ENCODE measurements around the gene MAX. TPM values are rescaled to one million over a fixed set of nuclear protein-coding genes. Genes with fewer than 3 reads are reported as not detected.

The MAX gene
- total RNA-seq, 6 donors from 2014 or later = 53.7 to 146 (median 68.2) TPM

DNA sequence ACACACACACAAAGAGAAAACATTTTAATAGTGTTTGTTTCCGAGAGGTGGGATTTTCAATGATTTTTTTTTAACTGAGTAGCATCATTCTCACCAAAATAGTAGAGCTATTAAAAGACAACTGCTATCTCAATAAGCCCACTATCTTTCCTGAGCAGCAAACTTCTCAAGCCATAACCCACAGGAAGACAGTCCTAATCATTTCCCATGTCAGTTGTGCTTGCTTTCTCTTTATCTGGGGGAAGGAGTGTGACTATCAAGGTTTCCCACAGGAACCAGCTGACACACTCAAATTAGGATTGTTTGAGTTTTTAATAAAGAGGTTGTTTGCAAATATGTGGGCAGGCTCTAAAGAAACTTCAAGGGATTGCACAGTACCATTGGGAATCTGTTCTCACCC lies 4.9 kb upstream of the MAX start:
- no peak for TF ChIP-seq POLR2A (IDR thresholded peaks at IDR 0.05)
- TF ChIP-seq EP300 (IDR thresholded peaks at IDR 0.05) = no peak
- TF ChIP-seq, protein P1, sequence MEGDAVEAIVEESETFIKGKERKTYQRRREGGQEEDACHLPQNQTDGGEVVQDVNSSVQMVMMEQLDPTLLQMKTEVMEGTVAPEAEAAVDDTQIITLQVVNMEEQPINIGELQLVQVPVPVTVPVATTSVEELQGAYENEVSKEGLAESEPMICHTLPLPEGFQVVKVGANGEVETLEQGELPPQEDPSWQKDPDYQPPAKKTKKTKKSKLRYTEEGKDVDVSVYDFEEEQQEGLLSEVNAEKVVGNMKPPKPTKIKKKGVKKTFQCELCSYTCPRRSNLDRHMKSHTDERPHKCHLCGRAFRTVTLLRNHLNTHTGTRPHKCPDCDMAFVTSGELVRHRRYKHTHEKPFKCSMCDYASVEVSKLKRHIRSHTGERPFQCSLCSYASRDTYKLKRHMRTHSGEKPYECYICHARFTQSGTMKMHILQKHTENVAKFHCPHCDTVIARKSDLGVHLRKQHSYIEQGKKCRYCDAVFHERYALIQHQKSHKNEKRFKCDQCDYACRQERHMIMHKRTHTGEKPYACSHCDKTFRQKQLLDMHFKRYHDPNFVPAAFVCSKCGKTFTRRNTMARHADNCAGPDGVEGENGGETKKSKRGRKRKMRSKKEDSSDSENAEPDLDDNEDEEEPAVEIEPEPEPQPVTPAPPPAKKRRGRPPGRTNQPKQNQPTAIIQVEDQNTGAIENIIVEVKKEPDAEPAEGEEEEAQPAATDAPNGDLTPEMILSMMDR (IDR thresholded peaks at IDR 0.05) = no peak
- TF ChIP-seq POLR2AphosphoS5 (IDR thresholded peaks at IDR 0.05) = no peak
- H3K27ac ChIP-seq = no peak overlapping the region
- H3K4me3 ChIP-seq = no peak overlapping the region
- DNase-seq = no peak
- no peak for ATAC-seq (ENCODE audit: low FRiP score in 2 of 2)
- H3K9me3 ChIP-seq = no peaks in the 10 kb centered on the region
- 77 to 80% methylated on average over 1 of the region's 1 CpG for WGBS, 2 donors
- no peaks in the 10 kb centered on the region for H3K27me3 ChIP-seq
- H3K36me3 ChIP-seq = no peaks in the 10 kb centered on the region
- H3K4me1 ChIP-seq = peaks cover 3 to 5% (median 4%) of the 10 kb centered on the region in 4 donors

DNA sequence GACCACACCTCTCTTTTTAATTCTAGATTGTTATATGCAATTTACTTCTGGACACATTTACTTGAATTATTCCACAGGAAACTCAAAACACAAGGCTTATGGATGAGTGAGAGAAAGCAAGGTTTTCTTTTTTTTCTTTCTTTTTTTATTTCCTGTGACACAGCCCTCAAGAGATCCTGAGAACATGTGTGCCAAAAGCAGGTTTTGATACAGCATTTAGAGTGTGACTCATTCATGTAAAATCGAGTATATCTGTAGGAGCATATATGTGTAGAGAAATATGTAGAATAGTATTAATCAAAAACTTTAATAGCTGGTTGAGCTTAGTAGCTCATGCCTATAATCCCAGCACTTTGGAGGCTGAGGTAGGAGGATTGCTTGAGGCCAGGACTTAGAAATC lies 4.4 kb upstream of the MAX start:
- no peak for DNase-seq
- TF ChIP-seq POLR2A (IDR thresholded peaks at IDR 0.05) = no peak
- Histone ChIP-seq H3K36me3 (no peaks in the 10 kb centered on the region), H3K9me3 (no peaks in the 10 kb centered on the region), H3K27me3 (no peaks in the 10 kb centered on the region), H3K27ac (no peak overlapping the region), H3K4me1 (peaks cover 3 to 5% (median 4%) of the 10 kb centered on the region in 4 donors), H3K4me3 (no peak overlapping the region)
- ATAC-seq (ENCODE audit: low FRiP score in 2 of 2) = no peak
- WGBS, 2 donors = 63 to 69% methylated on average over 1 of the region's 1 CpG

DNA sequence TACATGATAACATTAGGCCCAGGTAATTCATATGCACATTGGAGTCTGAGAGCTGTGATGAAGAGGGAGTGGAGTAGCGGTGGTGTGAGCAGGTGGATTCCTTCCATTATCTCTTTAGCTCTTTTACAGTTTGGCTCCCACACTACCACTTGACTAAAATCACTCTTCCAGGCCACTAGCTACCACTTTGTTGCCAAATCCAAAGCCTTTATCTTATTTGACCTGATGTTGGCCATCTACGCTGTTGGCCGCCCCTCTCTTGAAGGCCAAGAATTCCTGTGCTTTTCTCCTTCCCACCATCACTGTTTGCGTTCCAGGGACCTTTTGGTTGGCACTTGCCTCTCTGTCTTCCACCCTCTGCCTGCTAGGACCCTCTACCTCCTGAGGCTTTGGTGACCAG lies 4.0 kb upstream of the MAX start:
- Histone ChIP-seq H3K27me3 (no peaks in the 10 kb centered on the region), H3K4me3 (no peak overlapping the region), H3K27ac (no peak overlapping the region), H3K36me3 (no peaks in the 10 kb centered on the region), H3K9me3 (no peaks in the 10 kb centered on the region), H3K4me1 (peaks cover 3 to 5% (median 4%) of the 10 kb centered on the region in 4 donors)
- DNase-seq = no peak
- TF ChIP-seq POLR2AphosphoS5 (IDR thresholded peaks at IDR 0.05) (no peak), EP300 (IDR thresholded peaks at IDR 0.05) (no peak), POLR2A (IDR thresholded peaks at IDR 0.05) (no peak)
- TF ChIP-seq, protein P1 (IDR thresholded peaks at IDR 0.05) = no peak
- ATAC-seq (ENCODE audit: low FRiP score in 2 of 2) = no peak
- WGBS, 2 donors = 93 to 98% methylated on average over 4 of the region's 4 CpGs

DNA sequence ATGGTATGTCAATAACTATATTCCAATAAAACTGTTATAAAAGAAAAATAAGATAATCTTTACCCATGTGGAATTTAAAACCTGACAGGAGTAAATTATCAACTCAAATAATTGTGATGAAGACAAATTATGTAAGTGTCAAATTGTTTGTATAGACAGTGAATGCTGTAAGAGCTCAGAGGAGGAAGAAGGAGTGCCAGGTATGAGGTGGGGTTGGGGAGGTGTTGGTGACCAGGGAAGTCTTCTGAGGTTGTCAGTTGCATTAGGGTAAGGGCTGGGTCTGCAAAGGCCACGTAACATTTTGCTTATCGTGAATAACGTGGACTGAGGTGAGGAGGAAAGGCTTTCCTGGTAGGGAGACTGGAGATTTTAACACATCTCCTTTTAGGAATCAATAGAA lies 2.5 kb upstream of the MAX start:
- peaks cover 12 to 20% (median 20%) of the 10 kb centered on the region in 4 donors for H3K4me1 ChIP-seq
- no peak for ATAC-seq (ENCODE audit: low FRiP score in 2 of 2)
- no peaks in the 10 kb centered on the region for H3K36me3 ChIP-seq
- TF ChIP-seq POLR2AphosphoS5 (IDR thresholded peaks at IDR 0.05) (no peak), EP300 (IDR thresholded peaks at IDR 0.05) (no peak)
- no peak overlapping the region for H3K27ac ChIP-seq
- H3K4me3 ChIP-seq = no peak overlapping the region
- no peaks in the 10 kb centered on the region for H3K27me3 ChIP-seq
- no peak for DNase-seq
- no peaks in the 10 kb centered on the region for H3K9me3 ChIP-seq
- 93 to 94% methylated on average over 3 of the region's 3 CpGs for WGBS, 2 donors

DNA sequence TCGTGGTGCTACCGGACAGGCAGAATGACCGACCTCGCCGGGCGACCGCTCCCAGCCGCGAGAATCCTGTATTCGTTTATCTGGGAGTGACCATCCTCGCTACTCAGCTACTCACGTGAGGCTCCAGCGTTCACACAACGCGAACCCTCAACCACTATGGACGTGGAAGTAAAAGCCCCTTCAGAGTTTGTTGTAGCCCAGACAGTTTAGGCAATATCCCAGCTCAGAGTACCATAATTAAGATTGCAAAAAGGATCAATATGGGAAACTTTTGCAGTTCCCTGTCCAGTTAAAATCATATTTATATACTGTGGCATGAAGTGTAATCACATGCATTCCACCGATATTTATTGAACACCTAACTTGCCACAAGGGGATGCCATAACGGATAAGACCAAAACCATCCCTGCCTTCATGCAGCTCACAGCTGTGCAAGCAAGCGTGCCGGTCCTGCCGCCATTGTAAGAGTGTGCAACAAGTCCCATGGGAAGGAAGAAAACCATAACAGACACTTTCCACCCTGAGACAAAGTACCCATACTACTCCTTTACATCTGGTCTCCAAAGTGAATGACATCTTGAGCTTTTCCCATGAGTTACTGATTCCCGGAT lies 938 bp upstream of the MAX start:
- no peak for ATAC-seq (ENCODE audit: low FRiP score in 2 of 2)
- 7 to 37% methylated on average over 6 to 22 of the region's 22 CpGs for WGBS, 2 donors
- DNase-seq = no peak
- TF ChIP-seq, protein P1 (IDR thresholded peaks at IDR 0.05) = peak in 1 of 6 experiments; percentile 8
- TF ChIP-seq POLR2AphosphoS5 (IDR thresholded peaks at IDR 0.05) = no peak
- no peak for TF ChIP-seq EP300 (IDR thresholded peaks at IDR 0.05)
- no peak for TF ChIP-seq POLR2A (IDR thresholded peaks at IDR 0.05)
- H3K9me3 ChIP-seq = no peaks in the 10 kb centered on the region
- H3K27me3 ChIP-seq = no peaks in the 10 kb centered on the region
- H3K36me3 ChIP-seq = no peaks in the 10 kb centered on the region
- peak overlapping the region; percentile 29 to 99 (median 98) for H3K27ac ChIP-seq
- H3K4me3 ChIP-seq = peak overlapping the region; percentile 61 to 99 (median 94)
- peaks cover 21 to 36% (median 35%) of the 10 kb centered on the region in 4 donors for H3K4me1 ChIP-seq

Measured in upper lobe of left lung (tissue), 6 donors.